ENCODE data around the gene CNEP1R1.

Gene CNEP1R1

GRCh38 chr16:50061326-50061725 is 36.3 kb downstream of the CNEP1R1 start:
- no peak for DNase-seq (ENCODE audit: extremely low spot score)
- ChIA-PET POLR2A (no interaction called here), CTCF (no interaction called here)
- TF ChIP-seq BHLHE40 (IDR thresholded peaks at IDR 0.05; ENCODE audit: borderline replicate concordance) (no peak), FOXA1 (IDR thresholded peaks at IDR 0.05) (no peak), SUZ12 (IDR thresholded peaks at IDR 0.05) (no peak), LEF1 (IDR thresholded peaks at IDR 0.05; ENCODE audit: borderline replicate concordance) (no peak), ZNF384 (IDR thresholded peaks at IDR 0.05) (no peak), ARNT (IDR thresholded peaks at IDR 0.05) (no peak), ELF4 (IDR thresholded peaks at IDR 0.05) (no peak), SP1 (IDR thresholded peaks at IDR 0.05) (no peak), NFRKB (IDR thresholded peaks at IDR 0.05) (no peak), L3MBTL2 (conservative IDR thresholded peaks at IDR 0.05) (no peak), FOXK2 (IDR thresholded peaks at IDR 0.05) (no peak), TARDBP (IDR thresholded peaks at IDR 0.05) (no peak), HDGF (IDR thresholded peaks at IDR 0.05; ENCODE audit: borderline replicate concordance) (no peak), CTBP1 (IDR thresholded peaks at IDR 0.05; ENCODE audit: borderline replicate concordance) (no peak), FOXM1 (IDR thresholded peaks at IDR 0.05; ENCODE audit: borderline replicate concordance) (no peak)
- TF ChIP-seq, protein P1, sequence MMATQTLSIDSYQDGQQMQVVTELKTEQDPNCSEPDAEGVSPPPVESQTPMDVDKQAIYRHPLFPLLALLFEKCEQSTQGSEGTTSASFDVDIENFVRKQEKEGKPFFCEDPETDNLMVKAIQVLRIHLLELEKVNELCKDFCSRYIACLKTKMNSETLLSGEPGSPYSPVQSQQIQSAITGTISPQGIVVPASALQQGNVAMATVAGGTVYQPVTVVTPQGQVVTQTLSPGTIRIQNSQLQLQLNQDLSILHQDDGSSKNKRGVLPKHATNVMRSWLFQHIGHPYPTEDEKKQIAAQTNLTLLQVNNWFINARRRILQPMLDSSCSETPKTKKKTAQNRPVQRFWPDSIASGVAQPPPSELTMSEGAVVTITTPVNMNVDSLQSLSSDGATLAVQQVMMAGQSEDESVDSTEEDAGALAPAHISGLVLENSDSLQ (IDR thresholded peaks at IDR 0.05), result no peak

DNA sequence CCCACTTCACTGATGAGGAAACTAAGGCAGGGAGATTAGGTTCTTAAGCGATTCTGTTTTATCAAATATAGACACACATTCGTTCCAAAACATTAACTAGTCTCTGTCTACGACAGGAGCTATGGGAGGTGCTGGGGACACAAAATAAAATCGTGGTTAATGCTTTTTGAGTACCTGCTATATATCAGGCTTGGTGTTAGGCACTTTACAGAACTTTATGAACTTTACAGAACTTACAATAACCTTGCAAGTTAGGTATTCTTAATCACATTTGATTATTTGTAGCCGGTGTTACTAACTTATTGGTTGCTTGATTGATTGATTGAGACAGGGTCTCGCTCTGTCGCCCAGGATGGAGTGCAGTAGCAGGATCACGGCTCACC is 40.2 kb downstream of the CNEP1R1 start:
- ChIA-PET CTCF (interaction anchor here (1.3 kb wide), 1 partner anchor 40 kb away, joined by 3 read pairs; the partner anchor contains the start of gene CNEP1R1), POLR2A (interaction anchor here (0.7 to 1.3 kb wide), 9 partner anchors 9 to 149 kb away, joined by 3 to 13 read pairs (median 4); partner anchors contain the start of gene CNEP1R1)
- TF ChIP-seq ELF4 (IDR thresholded peaks at IDR 0.05) (no peak), L3MBTL2 (conservative IDR thresholded peaks at IDR 0.05) (no peak), ZNF384 (IDR thresholded peaks at IDR 0.05) (no peak), BHLHE40 (IDR thresholded peaks at IDR 0.05; ENCODE audit: borderline replicate concordance) (no peak), ARNT (IDR thresholded peaks at IDR 0.05) (no peak)
- TF ChIP-seq, protein P1 (IDR thresholded peaks at IDR 0.05), result no peak
- DNase-seq (ENCODE audit: extremely low spot score), result no peak

DNA sequence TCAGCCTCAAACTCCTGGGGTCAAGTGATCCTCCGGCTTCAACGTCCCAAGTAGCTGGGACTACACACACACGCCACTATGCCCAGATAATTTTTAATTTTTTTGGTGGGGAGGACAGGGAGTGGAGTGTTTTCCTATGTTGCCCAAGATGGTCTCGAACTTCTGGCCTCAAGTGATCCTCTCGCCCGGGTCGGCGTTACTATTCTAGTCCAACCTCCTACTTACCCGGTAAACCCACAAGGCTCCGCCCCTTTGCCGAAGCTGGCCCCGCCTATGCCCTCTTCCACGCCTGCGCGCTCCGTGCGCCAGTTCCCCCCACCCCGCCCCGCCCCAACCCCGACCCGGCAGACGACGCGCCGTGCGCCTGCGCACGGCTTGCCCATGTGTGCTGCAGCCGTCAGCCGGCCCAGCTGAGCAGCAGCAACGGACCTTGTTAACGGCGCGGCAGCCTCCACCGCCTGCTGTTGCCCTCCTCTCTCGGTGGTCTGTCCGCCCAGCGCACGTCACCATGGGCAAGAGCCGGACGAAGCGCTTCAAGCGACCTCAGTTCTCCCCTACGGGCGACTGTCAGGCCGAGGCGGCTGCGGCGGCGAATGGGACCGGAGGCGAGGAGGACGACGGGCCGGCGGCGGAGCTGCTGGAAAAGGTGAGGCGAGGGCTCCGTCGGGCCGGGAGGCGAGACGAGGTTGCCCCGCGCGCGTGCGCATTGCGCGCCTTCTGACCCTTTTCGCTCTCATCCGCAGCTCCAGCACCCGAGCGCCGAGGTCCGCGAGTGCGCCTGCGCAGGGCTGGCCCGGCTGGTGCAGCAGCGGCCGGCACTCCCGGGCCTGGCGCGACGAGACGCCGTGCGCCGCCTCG is 40.8 kb downstream of the CNEP1R1 start, which contains the start of gene HEATR3:
Gene HEATR3, plus strand, starts transcription at position 347 of the 858 bp plus-strand sequence. Its CDS starts 162 bp downstream, at position 509.
- peak; percentile 81 for TF ChIP-seq L3MBTL2 (conservative IDR thresholded peaks at IDR 0.05)
- TF ChIP-seq, protein P1 (IDR thresholded peaks at IDR 0.05), result no peak
- POLR2A ChIA-PET, result interaction anchor here (0.7 to 1.3 kb wide), 11 partner anchors 9 to 148 kb away, joined by 3 to 13 read pairs (median 4); partner anchors contain the start of gene CNEP1R1
- DNase-seq (ENCODE audit: extremely low spot score), result peak; percentile 95
- CTCF ChIA-PET, result interaction anchor here (0.7 to 3.3 kb wide), 3 partner anchors 41 to 148 kb away, joined by 3 to 27 read pairs (median 4); partner anchors contain the start of gene CNEP1R1

DNA sequence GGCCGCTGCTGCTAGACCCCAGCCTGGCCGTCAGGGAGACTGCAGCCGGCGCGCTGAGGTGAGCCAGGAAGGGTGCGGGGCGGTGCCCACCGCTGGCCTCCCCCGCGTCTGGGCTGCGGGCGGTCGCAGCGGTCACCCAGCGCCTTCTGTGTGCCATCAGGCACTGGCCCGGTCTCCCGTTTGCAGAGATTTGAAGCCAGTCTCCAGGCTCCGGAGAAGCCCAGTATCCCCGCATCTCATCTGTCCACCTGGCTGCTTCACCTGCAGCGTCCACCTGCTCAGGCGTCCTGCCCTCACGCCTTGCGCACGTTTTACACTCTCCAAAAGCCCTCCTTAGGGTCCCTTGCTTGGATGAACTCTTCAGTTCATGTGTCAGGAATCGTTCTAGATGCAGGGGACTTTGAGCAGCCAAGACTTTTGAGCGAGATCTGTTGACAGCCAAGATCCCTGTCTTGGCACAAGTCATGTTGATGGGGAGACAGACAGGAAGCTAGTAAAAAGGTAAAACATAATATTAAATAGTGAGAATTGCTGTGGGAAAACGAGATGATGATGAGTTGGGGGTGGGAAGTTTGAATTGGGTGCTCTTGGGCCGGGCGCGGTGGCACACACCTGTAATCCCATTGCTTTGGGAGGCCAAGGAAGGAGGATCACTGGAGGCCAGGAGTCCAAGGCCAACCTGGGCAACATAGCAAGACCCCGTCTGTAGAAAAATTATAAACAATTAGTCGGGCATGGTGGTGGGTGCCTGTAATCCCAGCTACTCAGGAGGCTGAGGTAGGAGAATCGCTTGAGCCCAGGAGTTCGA is 41.7 kb downstream of the CNEP1R1 start:
- DNase-seq (ENCODE audit: extremely low spot score), result no peak
- ChIA-PET CTCF (interaction anchor here (0.7 to 3.3 kb wide), 6 partner anchors 42 to 147 kb away, joined by 3 to 27 read pairs (median 3); partner anchors contain the start of gene CNEP1R1), POLR2A (interaction anchor here (0.7 to 1.3 kb wide), 8 partner anchors 10 to 144 kb away, joined by 3 to 13 read pairs (median 4); partner anchors contain the start of gene CNEP1R1)
- TF ChIP-seq LEF1 (IDR thresholded peaks at IDR 0.05; ENCODE audit: borderline replicate concordance) (no peak), BHLHE40 (IDR thresholded peaks at IDR 0.05; ENCODE audit: borderline replicate concordance) (no peak), FOXA1 (IDR thresholded peaks at IDR 0.05) (no peak), FOXM1 (IDR thresholded peaks at IDR 0.05; ENCODE audit: borderline replicate concordance) (no peak), CTBP1 (IDR thresholded peaks at IDR 0.05; ENCODE audit: borderline replicate concordance) (no peak), ARNT (IDR thresholded peaks at IDR 0.05) (no peak), L3MBTL2 (conservative IDR thresholded peaks at IDR 0.05) (no peak)
- TF ChIP-seq, protein P1 (IDR thresholded peaks at IDR 0.05), result no peak

- TF ChIP-seq FOXA1 (IDR thresholded peaks at IDR 0.05) (no peak), SP1 (IDR thresholded peaks at IDR 0.05) (no peak), BHLHE40 (IDR thresholded peaks at IDR 0.05; ENCODE audit: borderline replicate concordance) (no peak), NFRKB (IDR thresholded peaks at IDR 0.05) (no peak), SUZ12 (IDR thresholded peaks at IDR 0.05) (no peak), ARNT (IDR thresholded peaks at IDR 0.05) (no peak), HDGF (IDR thresholded peaks at IDR 0.05; ENCODE audit: borderline replicate concordance) (no peak)
- TF ChIP-seq, protein P1 (IDR thresholded peaks at IDR 0.05), result no peak
- CTCF ChIA-PET, result interaction anchor here (0.6 to 3.3 kb wide), 8 partner anchors 27 to 187 kb away, joined by 3 to 27 read pairs (median 3); no protein-coding TSS in a partner anchor
- peak; percentile 46 for DNase-seq (ENCODE audit: extremely low spot score)
- POLR2A ChIA-PET, result interaction anchor here (1.0 kb wide), 1 partner anchor 143 kb away, joined by 3 read pairs; no protein-coding TSS in a partner anchor
Measured at GRCh38 chr16:50067290-50067853, 42.3 kb downstream of the CNEP1R1 start.

All from HEK293T (cell line).